ENCODE data around the gene IFFO2. TPM values are rescaled to one million over a fixed set of nuclear protein-coding genes. Genes with fewer than 3 reads are reported as not detected.
A peak's percentile ranks its signal among the peaks of the same experiment; 100 is the strongest.

The IFFO2 gene
- total RNA-seq, 6 donors from 2014 or later: 9.2 to 19.3 (median 11.0) TPM

GRCh38 chr1:18953731-18954231, 2.7 kb downstream of the IFFO2 start:
- 72 to 76% methylated on average over 10 to 11 of the region's 11 CpGs for WGBS, 2 donors
- peak overlapping the region; percentile 56 to 79 (median 78) for H3K27ac ChIP-seq
- TF ChIP-seq EP300 (IDR thresholded peaks at IDR 0.05) (no peak), POLR2AphosphoS5 (IDR thresholded peaks at IDR 0.05) (no peak), POLR2A (IDR thresholded peaks at IDR 0.05) (no peak)
- TF ChIP-seq, protein P1, sequence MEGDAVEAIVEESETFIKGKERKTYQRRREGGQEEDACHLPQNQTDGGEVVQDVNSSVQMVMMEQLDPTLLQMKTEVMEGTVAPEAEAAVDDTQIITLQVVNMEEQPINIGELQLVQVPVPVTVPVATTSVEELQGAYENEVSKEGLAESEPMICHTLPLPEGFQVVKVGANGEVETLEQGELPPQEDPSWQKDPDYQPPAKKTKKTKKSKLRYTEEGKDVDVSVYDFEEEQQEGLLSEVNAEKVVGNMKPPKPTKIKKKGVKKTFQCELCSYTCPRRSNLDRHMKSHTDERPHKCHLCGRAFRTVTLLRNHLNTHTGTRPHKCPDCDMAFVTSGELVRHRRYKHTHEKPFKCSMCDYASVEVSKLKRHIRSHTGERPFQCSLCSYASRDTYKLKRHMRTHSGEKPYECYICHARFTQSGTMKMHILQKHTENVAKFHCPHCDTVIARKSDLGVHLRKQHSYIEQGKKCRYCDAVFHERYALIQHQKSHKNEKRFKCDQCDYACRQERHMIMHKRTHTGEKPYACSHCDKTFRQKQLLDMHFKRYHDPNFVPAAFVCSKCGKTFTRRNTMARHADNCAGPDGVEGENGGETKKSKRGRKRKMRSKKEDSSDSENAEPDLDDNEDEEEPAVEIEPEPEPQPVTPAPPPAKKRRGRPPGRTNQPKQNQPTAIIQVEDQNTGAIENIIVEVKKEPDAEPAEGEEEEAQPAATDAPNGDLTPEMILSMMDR (IDR thresholded peaks at IDR 0.05): no peak
- H3K4me1 ChIP-seq: peaks cover 69 to 79% (median 71%) of the 10 kb centered on the region in 4 donors
- ATAC-seq (ENCODE audit: low FRiP score in 2 of 2) (no peak), DNase-seq (peak; percentile 46 to 55)
- H3K4me3 ChIP-seq: peak overlapping the region in 2 of 4 donors; percentile 88 to 95
- no peaks in the 10 kb centered on the region for H3K36me3 ChIP-seq
- H3K9me3 ChIP-seq: no peaks in the 10 kb centered on the region
- H3K27me3 ChIP-seq: no peaks in the 10 kb centered on the region

DNA sequence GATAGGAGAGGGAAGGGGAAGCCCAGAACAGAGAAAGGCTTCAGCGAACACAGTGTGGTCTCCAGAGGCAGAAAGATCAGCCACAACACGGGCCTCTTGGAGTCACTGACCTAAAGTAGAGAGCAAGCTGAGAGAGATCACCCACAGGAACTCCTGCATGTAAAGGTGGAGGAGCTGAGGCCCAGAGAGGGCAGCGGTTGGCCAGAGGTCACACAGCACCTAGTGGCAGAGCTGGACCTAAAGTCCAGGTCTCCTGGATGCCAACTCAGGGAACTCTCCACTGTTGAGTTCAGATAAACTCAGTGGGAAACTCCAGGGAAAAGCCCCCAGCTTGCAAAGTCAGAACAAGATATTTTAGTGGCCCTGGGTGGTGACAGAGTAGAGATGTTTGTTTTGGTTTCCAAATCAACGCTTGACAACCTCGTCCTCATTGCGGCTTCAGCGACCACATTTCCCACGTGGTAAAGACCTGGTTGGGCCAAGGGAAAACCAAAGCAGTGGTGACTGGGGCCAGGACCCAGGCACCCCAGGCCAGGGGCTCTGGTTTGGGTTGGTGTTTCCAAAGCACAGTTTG, 4.6 kb downstream of the IFFO2 start:
- ATAC-seq (ENCODE audit: low FRiP score in 2 of 2) (no peak), DNase-seq (peak; percentile 12 to 46)
- Histone ChIP-seq H3K4me1 (peaks cover 79 to 91% (median 84%) of the 10 kb centered on the region in 4 donors), H3K27ac (peak overlapping the region; percentile 82 to 92 (median 90)), H3K4me3 (no peak overlapping the region), H3K36me3 (no peaks in the 10 kb centered on the region), H3K9me3 (no peaks in the 10 kb centered on the region), H3K27me3 (no peaks in the 10 kb centered on the region)
- WGBS, 2 donors: 36 to 46% methylated on average over 8 of the region's 8 CpGs
- TF ChIP-seq, protein P1 (IDR thresholded peaks at IDR 0.05): no peak
- TF ChIP-seq POLR2AphosphoS5 (IDR thresholded peaks at IDR 0.05) (no peak), POLR2A (IDR thresholded peaks at IDR 0.05) (no peak), EP300 (IDR thresholded peaks at IDR 0.05) (no peak)

DNA sequence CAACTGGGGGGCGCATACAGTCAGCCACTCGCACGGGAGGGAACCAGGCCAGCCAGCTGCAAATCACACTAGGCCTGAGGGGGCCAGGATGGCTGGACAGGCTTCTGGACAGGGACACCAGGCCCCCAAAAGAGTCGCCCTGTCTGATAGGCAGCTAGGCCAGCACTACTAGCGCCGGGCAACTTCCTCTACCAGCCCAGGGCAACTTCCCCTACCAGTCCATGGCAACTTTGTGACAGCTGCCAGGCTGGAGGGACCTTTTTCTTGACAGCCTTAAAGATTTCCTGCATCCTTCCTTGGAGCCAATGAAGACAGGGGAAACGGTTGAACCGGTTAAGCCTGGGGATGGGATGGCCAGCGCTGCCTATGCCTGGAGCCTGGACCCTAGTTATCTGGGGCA, 5.1 kb downstream of the IFFO2 start:
- peak overlapping the region; percentile 82 to 92 (median 90) for H3K27ac ChIP-seq
- 55 to 71% methylated on average over 3 to 9 of the region's 9 CpGs for WGBS, 2 donors
- H3K4me1 ChIP-seq: peaks cover 83 to 94% (median 84%) of the 10 kb centered on the region in 4 donors
- TF ChIP-seq POLR2AphosphoS5 (IDR thresholded peaks at IDR 0.05): no peak
- TF ChIP-seq, protein P1 (IDR thresholded peaks at IDR 0.05): no peak
- TF ChIP-seq EP300 (IDR thresholded peaks at IDR 0.05): no peak
- TF ChIP-seq POLR2A (IDR thresholded peaks at IDR 0.05): no peak
- peak overlapping the region in 2 of 4 donors; percentile 32 to 40 for H3K4me3 ChIP-seq
- DNase-seq (peak; percentile 28 to 60), ATAC-seq (ENCODE audit: low FRiP score in 2 of 2) (peak; percentile 20 to 44)
- H3K9me3 ChIP-seq: no peaks in the 10 kb centered on the region
- H3K36me3 ChIP-seq: no peaks in the 10 kb centered on the region
- no peaks in the 10 kb centered on the region for H3K27me3 ChIP-seq

- ATAC-seq (ENCODE audit: low FRiP score in 2 of 2) (peak; percentile 35 to 54), DNase-seq (peak; percentile 74 to 76)
- H3K9me3 ChIP-seq: no peaks in the 10 kb centered on the region
- peaks cover 87 to 94% (median 89%) of the 10 kb centered on the region in 4 donors for H3K4me1 ChIP-seq
- TF ChIP-seq EP300 (IDR thresholded peaks at IDR 0.05) (peak in 1 of 4 donors; percentile 67), POLR2A (IDR thresholded peaks at IDR 0.05) (peak in 1 of 4 donors; percentile 56), POLR2AphosphoS5 (IDR thresholded peaks at IDR 0.05) (peak; percentile 70 to 81)
- TF ChIP-seq, protein P1 (IDR thresholded peaks at IDR 0.05): no peak
- H3K27ac ChIP-seq: peak overlapping the region; percentile 82 to 92 (median 90)
- no peaks in the 10 kb centered on the region for H3K36me3 ChIP-seq
- peak overlapping the region in 3 of 4 donors; percentile 32 to 49 (median 40) for H3K4me3 ChIP-seq
- no peaks in the 10 kb centered on the region for H3K27me3 ChIP-seq
- 14 to 24% methylated on average over 17 to 19 of the region's 19 CpGs for WGBS, 2 donors
Observed at GRCh38 chr1:18950401-18951026, 6.0 kb downstream of the IFFO2 start.

All from upper lobe of left lung (tissue), 6 donors.